Retinal pigment epithelial cell (primary cell): ENCODE results near the gene APLP2.
A peak's percentile ranks its signal among the peaks of the same experiment; 100 is the strongest.

Source experiments
- DNase-seq: peaks from one replicate; pipeline ENCODE4 v3.0.0-alpha.2; 2010; ENCODE audit warnings: low read depth
- H3K4me3 ChIP-seq: 2 replicates; pipeline ENCODE4 v1.5.1; 2011; ENCODE audit warnings: mild to moderate bottlenecking, low read length, control low read depth, moderate library complexity
- CTCF ChIP-seq: conservative IDR thresholded peaks from 2 replicates; pipeline ENCODE4 v1.5.1; 2011; ENCODE audit warnings: low read depth, low read length, control low read depth, inconsistent platforms

APLP2 gene

GRCh38 chr11:130068546-130068985 is 1.1 kb upstream of the APLP2 start:
- peak; percentile 15 for TF ChIP-seq CTCF
- DNase-seq = no peak

GRCh38 chr11:130068986-130069658 is 572 bp upstream of the APLP2 start:
- DNase-seq = no peak
- TF ChIP-seq CTCF = peak; percentile 8
- H3K4me3 ChIP-seq = peak overlapping the region; percentile 68

More at GRCh38 chr11:130068546-130068985, 1.1 kb upstream of the APLP2 start:
- H3K4me3 ChIP-seq = peak overlapping the region; percentile 68

- H3K4me3 ChIP-seq = peak overlapping the region; percentile 85
- no peak for DNase-seq
- TF ChIP-seq CTCF = peak; percentile 18
Observed at GRCh38 chr11:130070109-130070845, 583 bp downstream of the APLP2 start.

GRCh38 chr11:130070846-130071200 is 1.1 kb downstream of the APLP2 start:
- no peak for TF ChIP-seq CTCF
- H3K4me3 ChIP-seq = peak overlapping the region; percentile 85
- DNase-seq = no peak

- no peak for TF ChIP-seq CTCF
- peak overlapping the region; percentile 85 for H3K4me3 ChIP-seq
- DNase-seq = no peak
Observed at GRCh38 chr11:130071211-130071712, 1.6 kb downstream of the APLP2 start.

- no peak overlapping the region for H3K4me3 ChIP-seq
- DNase-seq = no peak
- TF ChIP-seq CTCF = no peak
Observed at GRCh38 chr11:130074736-130075135, 5.0 kb downstream of the APLP2 start.
